Measurements from ENCODE around the gene RAPSN. TPM values are rescaled to one million over a fixed set of nuclear protein-coding genes. Genes with fewer than 3 reads are reported as not detected.

The RAPSN gene
- total and polyA plus RNA-seq, 2 donors (not counting 3 experiments of a cell fraction or from before 2014, with no cell fraction given): 0.18 to 1.6 TPM

DNA sequence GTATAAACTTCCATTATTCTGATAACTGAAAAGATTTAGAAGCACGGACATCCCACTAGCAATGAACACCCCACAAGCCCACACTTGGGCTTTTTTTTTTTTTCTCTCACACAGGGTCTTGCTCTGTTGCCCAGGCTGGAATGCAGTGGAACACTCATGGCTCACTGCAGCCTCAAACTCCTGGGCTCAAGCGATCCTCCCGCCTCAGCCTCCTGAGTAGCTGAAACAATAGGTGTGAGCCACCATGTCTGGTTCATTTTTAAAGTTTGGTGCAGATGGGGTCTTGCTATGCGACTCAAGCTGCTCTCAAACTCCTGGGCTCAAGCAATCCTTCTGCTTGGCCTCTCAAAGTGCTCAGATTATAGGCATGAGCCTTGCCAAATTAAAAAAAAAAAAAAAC is 3.1 kb downstream of the RAPSN start:
- BruUV-seq (replicated peaks): no TSS peak
- intact Hi-C loops (cut with micrococcal nuclease): no loop called here
- Histone ChIP-seq H3K9me1 (replicated peaks; ENCODE audit: control insufficient read depth, extremely low read depth, insufficient read depth, low read length) (no peaks in the 10 kb centered on the region), H3K79me2 (ENCODE audit: control insufficient read depth, insufficient read depth, low read length) (no peaks in the 10 kb centered on the region), H3K9ac (replicated peaks; ENCODE audit: extremely low read depth, insufficient read depth, low read length) (no peak overlapping the region), H3K4me3 (replicated peaks in 1 of 3; ENCODE audit: insufficient read depth in 1 of 3, low read depth in 1 of 3, low read length in 3 of 3) (no peak overlapping the region), H3K4me2 (ENCODE audit: insufficient read depth, low read length) (no peak overlapping the region), H3K36me3 (ENCODE audit: control insufficient read depth in 2 of 2, extremely low read depth in 1 of 2, insufficient read depth in 2 of 2, low read length in 2 of 2) (peaks cover 0 to 2% of the 10 kb centered on the region in 2 experiments), H3K27me3 (ENCODE audit: control insufficient read depth in 2 of 2, insufficient read depth in 2 of 2, low read length in 2 of 2) (no peaks in the 10 kb centered on the region), H3K4me1 (ENCODE audit: control insufficient read depth, extremely low read depth, insufficient read depth, low read length) (no peaks in the 10 kb centered on the region), H4K20me1 (replicated peaks; ENCODE audit: control insufficient read depth, extremely low read depth, insufficient read depth, low read length) (no peaks in the 10 kb centered on the region), H3K9me3 (replicated peaks; ENCODE audit: control insufficient read depth, insufficient read depth, low read length) (no peaks in the 10 kb centered on the region), H3K27ac (ENCODE audit: insufficient read depth, low read depth, low read length) (no peak overlapping the region), H2AFZ (ENCODE audit: low read depth, low read length) (no peak overlapping the region)
- POLR2A ChIA-PET: interaction anchor here (0.6 kb wide), 1 partner anchor 9 kb away, joined by 8 read pairs; no protein-coding TSS in a partner anchor
- DNase-seq (ENCODE audit: low read depth, low spot score) (no peak), FAIRE-seq (no peak)
- CTCF ChIA-PET: interaction anchor here (0.8 to 1.8 kb wide), 3 partner anchors 9 to 71 kb away, joined by 3 to 6 read pairs (median 4); no protein-coding TSS in a partner anchor
- dilution Hi-C loops (cut with MboI; ENCODE audit: extremely low pct_ligation_motif_present, low sequenced_read_pairs): no loop called here
- TF ChIP-seq JUN (IDR thresholded peaks at IDR 0.05; ENCODE audit: borderline replicate concordance, insufficient read depth, insufficient read length, low read depth) (no peak), MAX (IDR thresholded peaks at IDR 0.05; ENCODE audit: insufficient read depth, insufficient read length) (no peak), POLR2AphosphoS5 (IDR thresholded peaks at IDR 0.05; ENCODE audit: insufficient read depth, low read depth, low read length) (no peak), EZH2 (IDR thresholded peaks at IDR 0.05; ENCODE audit: borderline replicate concordance, low read depth, low read length, severe bottlenecking) (no peak), CTCF (IDR thresholded peaks at IDR 0.05; ENCODE audit: extremely low read depth in 1 of 2, insufficient read depth in 1 of 2, low read depth in 1 of 2, low read length in 2 of 2) (no peak), GATA2 (IDR thresholded peaks at IDR 0.05; ENCODE audit: insufficient read depth, insufficient read length, low read depth, low read length) (no peak), MYC (IDR thresholded peaks at IDR 0.05; ENCODE audit: low read depth, low read length) (no peak), POLR2A (IDR thresholded peaks at IDR 0.05; ENCODE audit: low read depth, low read length) (no peak)

Data from endothelial cell of umbilical vein (primary cell).